Caco-2 (cell line): Measurements from ENCODE around the gene CITED4. TPM values are rescaled to one million over a fixed set of nuclear protein-coding genes. Genes with fewer than 3 reads are reported as not detected.

ENCODE experiments used
- BruUV-seq: library from RNA; stranded (reverse); fragments of 400-500 nt; replicated peaks from 2 replicates; lab custom pipeline; 2021; lab: Mats Ljungman, UMichigan
- CTCF ChIA-PET: fragments of 300-600 bp; sonication (Branson Sonifier 250); formaldehyde crosslinking; loops from one replicate; lab custom pipeline; 2022; ENCODE audit warnings: antibody characterized with exemption; lab: Charles Lee
- POLR2A ChIA-PET: fragments of 300-600 bp; sonication (Branson Sonifier 250); formaldehyde crosslinking; loops from one replicate; lab custom pipeline; 2022; ENCODE audit warnings: antibody characterized with exemption; lab: Charles Lee
- DNase-seq, 2 experiments: peaks; one replicate each; pipeline versions ENCODE4 v3.0.0 to v3.0.0-alpha.2; 2020 to 2022
- H3K27me3 ChIP-seq: replicated peaks from 2 replicates; pipeline ENCODE4 v1.6.0; 2011; ENCODE audit warnings: low read length; ENCODE audit not compliant: control insufficient read depth, insufficient read depth
- H3K36me3 ChIP-seq: 2 replicates; pipeline ENCODE4 v1.5.1; 2011; ENCODE audit warnings: low read length; ENCODE audit not compliant: control insufficient read depth, insufficient read depth
- H3K4me1 ChIP-seq: fragments of 250-450 bp; sonication (Bioruptor Pico); 2 replicates; pipeline ENCODE4 v1.5.1; 2020; ENCODE audit warnings: mild to moderate bottlenecking
- H3K4me3 ChIP-seq: 2 replicates; pipeline ENCODE4 v1.5.1; 2011; ENCODE audit warnings: low read depth, mild to moderate bottlenecking, control low read depth, low read length
- H3K9me3 ChIP-seq: fragments of 250-450 bp; sonication (Bioruptor Pico); 2 replicates; pipeline ENCODE4 v1.5.1; 2020; ENCODE audit warnings: mild to moderate bottlenecking, moderate library complexity
- H3K27ac Mint-ChIP-seq: one replicate; pipeline ENCODE4 v1.8.0; 2022; ENCODE audit warnings: mixed read lengths; ENCODE audit not compliant: unreplicated experiment
- H3K27me3 Mint-ChIP-seq: one replicate; pipeline ENCODE4 v1.8.0; 2022; ENCODE audit warnings: mixed read lengths; ENCODE audit not compliant: insufficient read depth, unreplicated experiment
- H3K36me3 Mint-ChIP-seq: one replicate; pipeline ENCODE4 v1.8.0; 2022; ENCODE audit warnings: mild to moderate bottlenecking, mixed read lengths; ENCODE audit not compliant: insufficient read depth, unreplicated experiment
- H3K4me1 Mint-ChIP-seq: one replicate; pipeline ENCODE4 v1.8.0; 2022; ENCODE audit warnings: low read depth, mixed read lengths; ENCODE audit not compliant: unreplicated experiment
- H3K4me3 Mint-ChIP-seq: one replicate; pipeline ENCODE4 v1.8.0; 2022; ENCODE audit warnings: mild to moderate bottlenecking, moderate library complexity, mixed read lengths; ENCODE audit not compliant: unreplicated experiment
- H3K9me3 Mint-ChIP-seq: one replicate; pipeline ENCODE4 v1.8.0; 2022; ENCODE audit warnings: mixed read lengths; ENCODE audit not compliant: unreplicated experiment
- intact Hi-C: fragments of 100-400 bp; cut with micrococcal nuclease; formaldehyde crosslinking; loops from one replicate; pipeline ENCODE4 v1.10.0; 2022; ENCODE audit not compliant: unreplicated experiment
- total RNA-seq: library from RNA; stranded (reverse); gene quantifications from 2 replicates; pipeline ENCODE4 v1.2.3, GENCODE V29; 2022
- TF ChIP-seq, protein P1 (sequence below), 2 experiments: fragments of 200-600 bp in 1 of 2; IDR thresholded peaks; 1 replicate in 1 of 2; 2 replicates in 1 of 2; pipeline versions ENCODE4 v1.5.1 to v1.8.0; 2011 to 2022; ENCODE audit warnings: antibody characterized with exemption in 1 of 2, control low read depth in 1 of 2, inconsistent platforms in 1 of 2, low read depth in 1 of 2, low read length in 1 of 2, mild to moderate bottlenecking in 1 of 2, moderate library complexity in 1 of 2; ENCODE audit not compliant: insufficient read depth in 1 of 2, severe bottlenecking in 1 of 2, unreplicated experiment in 1 of 2

Gene CITED4
- total RNA-seq, 1 experiment from 2014 or later: 19.5 TPM

DNA sequence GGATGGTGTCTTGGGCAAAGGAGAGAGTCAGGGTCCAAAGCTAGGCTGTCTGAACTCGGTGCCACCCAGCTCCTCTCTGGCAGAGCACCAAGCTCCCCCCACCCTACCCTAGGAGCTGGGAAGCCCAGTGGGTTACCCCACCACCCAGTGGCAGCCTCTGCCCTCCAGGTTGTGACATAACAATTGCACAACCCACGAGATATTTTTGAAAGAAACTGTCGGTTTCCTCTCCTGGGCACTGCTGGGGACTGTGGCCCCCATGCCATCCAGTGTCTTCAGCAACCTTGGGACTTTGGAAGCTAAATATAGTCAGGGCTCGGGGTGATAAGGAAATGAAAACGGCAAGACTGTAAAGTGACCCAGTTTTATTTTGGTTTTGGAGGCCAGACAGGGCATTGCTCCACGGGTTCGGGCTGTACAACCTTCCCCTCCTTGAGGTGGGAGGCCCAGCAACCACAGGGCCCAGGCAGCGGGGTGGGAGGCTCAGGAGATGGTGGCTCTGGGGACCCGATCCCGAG, 1.4 kb downstream of the CITED4 start:
- Histone ChIP-seq H3K27me3 (no peaks in the 10 kb centered on the region), H3K9me3 (no peaks in the 10 kb centered on the region), H3K36me3 (no peaks in the 10 kb centered on the region), H3K4me3 (peak overlapping the region; percentile 52), H3K4me1 (peaks cover 24% of the 10 kb centered on the region)
- TF ChIP-seq, protein P1, sequence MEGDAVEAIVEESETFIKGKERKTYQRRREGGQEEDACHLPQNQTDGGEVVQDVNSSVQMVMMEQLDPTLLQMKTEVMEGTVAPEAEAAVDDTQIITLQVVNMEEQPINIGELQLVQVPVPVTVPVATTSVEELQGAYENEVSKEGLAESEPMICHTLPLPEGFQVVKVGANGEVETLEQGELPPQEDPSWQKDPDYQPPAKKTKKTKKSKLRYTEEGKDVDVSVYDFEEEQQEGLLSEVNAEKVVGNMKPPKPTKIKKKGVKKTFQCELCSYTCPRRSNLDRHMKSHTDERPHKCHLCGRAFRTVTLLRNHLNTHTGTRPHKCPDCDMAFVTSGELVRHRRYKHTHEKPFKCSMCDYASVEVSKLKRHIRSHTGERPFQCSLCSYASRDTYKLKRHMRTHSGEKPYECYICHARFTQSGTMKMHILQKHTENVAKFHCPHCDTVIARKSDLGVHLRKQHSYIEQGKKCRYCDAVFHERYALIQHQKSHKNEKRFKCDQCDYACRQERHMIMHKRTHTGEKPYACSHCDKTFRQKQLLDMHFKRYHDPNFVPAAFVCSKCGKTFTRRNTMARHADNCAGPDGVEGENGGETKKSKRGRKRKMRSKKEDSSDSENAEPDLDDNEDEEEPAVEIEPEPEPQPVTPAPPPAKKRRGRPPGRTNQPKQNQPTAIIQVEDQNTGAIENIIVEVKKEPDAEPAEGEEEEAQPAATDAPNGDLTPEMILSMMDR (IDR thresholded peaks at IDR 0.05; ENCODE audit: insufficient read depth in 1 of 2, low read depth in 1 of 2, low read length in 1 of 2, severe bottlenecking in 1 of 2, unreplicated experiment in 1 of 2): no peak
- Mint-ChIP-seq H3K4me3 (peak overlapping the region; percentile 84), H3K27me3 (no peaks in the 10 kb centered on the region), H3K27ac (peak overlapping the region; percentile 85), H3K4me1 (no peaks in the 10 kb centered on the region), H3K9me3 (no peaks in the 10 kb centered on the region), H3K36me3 (peaks cover 6% of the 10 kb centered on the region)
- CTCF ChIA-PET: interaction anchor here (0.8 kb wide), 1 partner anchor 88 kb away, joined by 5 read pairs; no protein-coding TSS in a partner anchor
- no TSS peak for BruUV-seq
- no peak for DNase-seq
- intact Hi-C loops: no loop called here
- POLR2A ChIA-PET: no interaction called here

DNA sequence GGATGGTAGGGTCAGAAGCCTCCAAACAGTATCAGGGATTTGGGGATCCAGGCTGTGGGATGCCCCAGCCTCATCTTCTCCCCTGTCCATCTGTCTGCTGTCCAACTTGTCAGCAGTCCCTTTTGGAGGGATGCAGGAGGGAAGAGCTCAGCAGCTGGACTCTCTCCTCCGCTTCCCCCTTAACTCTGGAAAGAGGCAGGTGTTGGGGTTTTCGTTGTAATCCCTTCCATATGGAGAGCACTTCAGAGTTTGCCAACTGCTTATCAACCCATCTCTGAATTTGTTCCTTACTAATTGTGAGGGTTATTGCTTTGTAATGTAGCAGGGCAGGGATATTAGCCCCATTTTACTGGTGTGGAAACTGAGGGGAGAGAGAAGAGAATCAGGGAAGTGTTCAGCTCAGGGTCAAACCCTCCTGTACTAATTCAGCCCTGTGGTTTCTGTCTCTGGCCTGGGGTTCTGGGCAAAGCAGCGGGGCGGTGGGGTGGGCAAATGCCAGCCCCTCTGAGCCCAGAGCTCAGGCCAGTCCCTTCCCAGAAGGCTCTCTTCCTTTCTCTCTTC, 3.2 kb downstream of the CITED4 start:
- POLR2A ChIA-PET: no interaction called here
- CTCF ChIA-PET: no interaction called here
- intact Hi-C loops: no loop called here

DNA sequence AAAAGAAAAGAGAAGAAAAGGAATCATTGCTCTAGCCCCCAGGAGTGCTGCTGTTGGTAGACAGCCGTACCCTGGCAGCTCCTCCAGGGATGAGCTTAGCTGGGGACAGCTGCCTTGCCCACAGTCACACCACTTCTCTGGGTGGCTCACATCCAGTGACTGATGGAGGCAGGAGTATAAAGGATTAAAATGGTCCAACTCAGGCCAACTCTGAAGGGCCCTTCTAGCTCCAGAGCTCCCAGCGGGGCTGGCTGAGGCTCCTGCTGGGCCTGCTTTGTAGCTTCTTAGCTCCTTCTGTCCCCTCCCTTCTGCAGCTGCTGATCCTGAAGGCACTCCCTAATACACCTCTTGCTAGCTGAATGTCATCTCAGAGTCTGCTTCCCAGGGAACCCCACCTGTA, 4.4 kb downstream of the CITED4 start:
- Histone ChIP-seq H3K4me1 (peaks cover 7% of the 10 kb centered on the region), H3K36me3 (no peaks in the 10 kb centered on the region), H3K9me3 (no peaks in the 10 kb centered on the region), H3K27me3 (no peaks in the 10 kb centered on the region), H3K4me3 (no peak overlapping the region)
- Mint-ChIP-seq H3K27me3 (no peaks in the 10 kb centered on the region), H3K4me3 (no peak overlapping the region), H3K27ac (no peak overlapping the region), H3K9me3 (no peaks in the 10 kb centered on the region), H3K36me3 (peaks cover 6% of the 10 kb centered on the region), H3K4me1 (peaks cover 6% of the 10 kb centered on the region)
- ChIA-PET POLR2A (no interaction called here), CTCF (interaction anchor here (0.8 kb wide), 1 partner anchor 95 kb away, joined by 3 read pairs; no protein-coding TSS in a partner anchor)
- TF ChIP-seq, protein P1 (IDR thresholded peaks at IDR 0.05; ENCODE audit: insufficient read depth in 1 of 2, low read depth in 1 of 2, low read length in 1 of 2, severe bottlenecking in 1 of 2, unreplicated experiment in 1 of 2): no peak
- DNase-seq: no peak
- intact Hi-C loops: no loop called here
- no TSS peak for BruUV-seq

More for the DNA sequence above, 3.2 kb downstream of the CITED4 start:
- no peak overlapping the region for H3K27ac Mint-ChIP-seq
- BruUV-seq: no TSS peak
- H3K9me3 ChIP-seq: no peaks in the 10 kb centered on the region
- no peaks in the 10 kb centered on the region for H3K36me3 ChIP-seq
- H3K9me3 Mint-ChIP-seq: no peaks in the 10 kb centered on the region
- no peak for DNase-seq
- H3K4me1 Mint-ChIP-seq: no peaks in the 10 kb centered on the region
- no peaks in the 10 kb centered on the region for H3K27me3 ChIP-seq
- no peak overlapping the region for H3K4me3 ChIP-seq
- peaks cover 6% of the 10 kb centered on the region for H3K36me3 Mint-ChIP-seq
- TF ChIP-seq, protein P1 (IDR thresholded peaks at IDR 0.05; ENCODE audit: insufficient read depth in 1 of 2, low read depth in 1 of 2, low read length in 1 of 2, severe bottlenecking in 1 of 2, unreplicated experiment in 1 of 2): no peak
- no peak overlapping the region for H3K4me3 Mint-ChIP-seq
- H3K27me3 Mint-ChIP-seq: no peaks in the 10 kb centered on the region
- peaks cover 14% of the 10 kb centered on the region for H3K4me1 ChIP-seq
